GM12873 (cell line): ENCODE data around the gene PATL2.

Source experiments
- CTCF ChIP-seq: IDR thresholded peaks from 2 replicates; pipeline ENCODE4 v1.5.1; 2012; ENCODE audit warnings: low read depth, mild to moderate bottlenecking, moderate library complexity, low read length, control low read depth; ENCODE audit not compliant: insufficient read depth; ENCODE audit errors: missing control alignments

Gene PATL2

GRCh38 chr15:44720460-44721176, 9.5 kb upstream of the PATL2 start:
- TF ChIP-seq CTCF, result peak; percentile 0

DNA sequence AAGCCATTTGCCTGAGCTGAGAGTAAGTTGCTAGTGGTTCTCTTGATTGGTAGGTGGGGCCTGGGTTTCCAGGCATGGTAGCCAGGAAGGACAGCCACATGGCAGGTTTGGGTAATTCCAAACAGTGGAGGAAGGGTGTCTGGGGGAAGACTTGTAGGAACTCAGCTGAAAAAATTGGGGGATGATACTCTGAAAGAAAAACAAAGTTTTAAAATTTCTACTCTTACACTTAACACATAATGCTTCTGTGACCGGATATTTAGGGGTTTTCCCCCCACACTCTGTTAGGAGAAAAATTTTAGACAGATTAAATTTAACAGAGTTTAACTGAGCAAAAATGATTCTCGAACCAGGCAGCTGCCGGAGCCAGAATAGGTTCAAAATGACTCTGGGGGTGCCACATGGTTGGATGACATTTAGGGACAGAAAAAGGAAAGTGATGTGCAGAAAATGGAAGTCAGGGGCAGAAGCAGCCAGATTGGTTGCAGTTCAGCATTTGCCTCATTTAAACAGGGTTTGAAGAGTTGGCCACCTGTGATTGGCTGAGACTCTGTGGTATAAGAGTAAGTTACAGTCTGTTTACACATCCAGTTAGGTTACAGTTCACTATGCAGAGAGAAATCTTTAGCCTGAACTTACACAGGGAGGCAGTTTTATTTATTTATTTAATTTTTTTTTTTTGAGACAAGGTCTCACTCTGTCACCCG, 8.3 kb upstream of the PATL2 start:
- no peak for TF ChIP-seq CTCF

DNA sequence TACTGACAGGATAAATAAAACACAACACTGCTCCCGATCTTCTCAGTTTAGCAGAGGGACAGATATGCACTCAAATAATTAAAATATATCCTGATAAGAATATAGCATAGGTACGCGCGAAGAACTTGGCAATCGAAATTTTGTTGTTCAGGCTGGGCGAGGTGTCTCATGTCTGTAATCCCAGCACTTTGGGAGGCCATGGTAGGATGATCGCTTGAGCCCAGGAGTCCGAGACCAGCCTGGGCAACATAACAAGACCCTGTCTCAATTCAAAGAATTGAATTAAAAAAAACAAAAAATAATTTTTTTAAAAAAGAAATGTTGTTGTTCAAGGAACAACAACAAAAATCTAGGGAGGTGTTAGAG, 7.8 kb upstream of the PATL2 start:
- TF ChIP-seq CTCF, result no peak

GRCh38 chr15:44718180-44718926, 7.2 kb upstream of the PATL2 start:
- no peak for TF ChIP-seq CTCF

DNA sequence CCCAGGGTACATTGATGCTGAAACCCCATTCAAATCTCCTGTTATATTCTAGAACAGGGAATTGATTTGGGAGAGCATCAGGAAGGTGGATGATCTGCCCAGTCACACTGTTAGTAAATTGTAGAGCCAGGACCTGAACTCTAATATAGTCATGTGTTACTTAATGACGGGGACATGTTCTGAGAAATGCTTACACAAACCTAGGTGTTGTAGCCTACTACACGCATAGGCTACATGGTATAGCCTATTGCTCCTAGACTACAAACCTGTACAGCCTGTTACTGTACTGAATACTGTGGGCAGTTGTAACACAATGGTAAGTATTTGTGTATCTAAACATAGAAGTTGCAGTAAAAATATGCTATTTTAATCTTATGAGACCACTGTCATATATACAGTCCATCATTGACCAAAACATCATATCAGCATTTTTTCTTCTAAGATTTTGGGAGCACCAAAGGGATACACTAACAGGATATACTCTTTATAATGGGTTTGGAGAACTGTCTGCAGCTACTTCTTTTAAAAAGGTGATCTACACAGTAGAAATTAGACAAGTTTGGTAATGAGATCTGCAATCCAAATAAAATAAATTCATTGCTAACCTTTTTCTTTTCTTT, 6.0 kb upstream of the PATL2 start:
- TF ChIP-seq CTCF, result no peak

DNA sequence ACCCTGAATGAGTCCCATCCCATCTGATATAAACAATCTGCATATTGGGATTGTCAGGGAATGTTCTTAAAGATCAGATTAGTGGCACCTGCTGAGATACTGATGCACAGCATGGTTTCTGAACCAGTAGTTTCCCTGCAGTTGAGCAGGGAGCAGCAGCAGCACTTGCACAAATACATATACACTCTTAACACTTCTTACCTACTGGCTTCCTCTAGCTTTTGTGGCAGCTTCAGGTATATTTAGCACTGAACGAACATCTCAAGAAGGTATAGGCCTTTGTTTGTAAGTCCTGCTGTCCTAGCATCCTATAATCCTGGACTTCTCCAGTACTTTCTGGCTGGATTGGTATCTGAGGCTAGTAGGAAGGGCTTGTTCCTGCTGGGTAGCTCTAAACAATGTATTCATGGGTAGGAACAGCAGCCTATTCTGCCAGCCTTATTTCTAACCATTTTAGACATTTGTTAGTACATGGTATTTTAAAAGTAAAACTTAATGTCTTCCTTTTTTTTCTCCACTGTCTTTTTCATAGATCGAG, 4.7 kb upstream of the PATL2 start:
- no peak for TF ChIP-seq CTCF
